ENCODE measurements around the gene TRIM28.
"Not testable (repeated sequence)": the region's sequence is repeated elsewhere in the genome, so short reads cannot be mapped to it uniquely, and the experiment has no call there.

TRIM28 gene

GRCh38 chr19:58543826-58544590, at the start of gene TRIM28:
TSS of gene TRIM28 (plus strand) at chr19:58544064. CDS start at chr19:58544758, 694 bp downstream.
- DNase-seq = no peak

GRCh38 chr19:58497634-58498170, 46.2 kb upstream of the TRIM28 start:
- DNase-seq = no peak

DNA sequence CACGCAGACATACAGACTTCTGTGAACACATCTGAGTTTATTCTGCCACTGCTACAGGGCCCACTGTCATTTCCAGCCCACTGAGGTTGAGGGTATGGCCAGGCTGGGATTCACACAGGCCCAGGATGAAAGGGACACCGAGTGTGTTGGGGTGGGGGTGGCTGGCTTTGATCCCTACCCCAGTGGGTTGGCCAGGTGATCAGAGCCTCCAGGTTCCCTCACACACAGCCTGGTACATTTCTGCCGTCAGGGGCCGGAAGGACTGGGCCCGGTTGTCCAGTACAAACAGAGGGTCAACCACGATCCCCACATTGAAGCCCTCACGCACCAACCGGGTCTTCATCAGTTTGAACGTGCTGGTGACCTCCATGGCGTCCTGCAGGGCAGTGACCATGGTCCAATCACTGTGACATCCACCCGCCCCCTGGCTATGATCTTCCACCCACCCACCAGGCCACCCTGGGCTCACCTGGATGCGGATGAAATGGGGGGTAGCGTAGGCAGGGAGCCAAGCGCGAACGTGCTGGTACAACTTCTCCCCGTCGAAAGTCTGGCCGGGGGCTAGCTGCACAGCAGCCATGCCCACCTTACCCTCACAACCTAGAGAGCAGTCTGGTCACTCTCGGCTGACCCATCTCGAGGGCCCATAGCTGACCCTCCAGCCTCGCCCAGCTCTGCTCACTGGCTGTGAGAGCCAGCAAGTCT, 45.4 kb upstream of the TRIM28 start:
- no peak for DNase-seq

DNA sequence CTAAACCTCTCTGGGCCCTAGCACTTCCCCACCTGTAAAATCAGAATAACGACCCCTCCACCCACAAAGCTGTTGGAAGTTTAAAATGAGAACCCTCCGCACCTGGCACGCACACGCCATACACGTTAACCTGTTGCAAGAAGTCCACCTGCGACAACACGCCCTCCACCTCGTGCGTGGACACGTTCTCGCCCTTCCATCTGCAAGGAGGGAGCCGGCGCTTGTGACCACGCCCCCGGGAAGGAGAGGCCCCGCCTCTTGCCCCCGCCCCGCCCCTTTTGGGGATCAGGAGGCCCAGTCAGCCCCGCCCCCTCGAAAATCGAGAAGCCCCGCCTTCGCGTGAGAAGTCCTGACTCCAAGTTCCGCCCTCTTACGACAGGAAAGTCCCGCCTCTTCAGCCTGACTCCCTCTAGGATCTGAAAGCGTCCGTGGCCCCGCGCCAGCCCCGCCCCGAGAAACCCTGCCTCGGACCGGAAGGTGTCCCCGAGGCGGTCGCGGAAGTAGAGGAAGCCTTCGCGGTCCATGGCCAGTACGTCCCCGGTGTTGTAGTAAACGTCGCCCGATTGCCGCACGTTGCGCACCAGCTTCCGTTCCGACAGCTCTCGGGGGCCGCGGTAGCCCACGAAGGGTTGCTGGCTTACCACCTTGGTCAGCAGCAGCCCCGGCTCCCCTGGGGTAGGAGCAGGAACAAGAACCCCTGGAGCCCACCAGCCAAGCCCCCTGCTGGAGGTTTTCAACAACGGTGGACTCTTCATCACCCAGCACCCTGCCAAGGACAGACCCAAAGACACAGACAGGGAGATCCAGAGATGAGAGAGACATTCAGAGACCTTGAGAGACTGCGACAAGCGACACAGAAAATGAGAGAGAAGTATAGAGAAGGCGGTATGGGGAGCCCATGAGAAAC, 44.6 kb upstream of the TRIM28 start:
- peak; percentile 99 for DNase-seq

DNA sequence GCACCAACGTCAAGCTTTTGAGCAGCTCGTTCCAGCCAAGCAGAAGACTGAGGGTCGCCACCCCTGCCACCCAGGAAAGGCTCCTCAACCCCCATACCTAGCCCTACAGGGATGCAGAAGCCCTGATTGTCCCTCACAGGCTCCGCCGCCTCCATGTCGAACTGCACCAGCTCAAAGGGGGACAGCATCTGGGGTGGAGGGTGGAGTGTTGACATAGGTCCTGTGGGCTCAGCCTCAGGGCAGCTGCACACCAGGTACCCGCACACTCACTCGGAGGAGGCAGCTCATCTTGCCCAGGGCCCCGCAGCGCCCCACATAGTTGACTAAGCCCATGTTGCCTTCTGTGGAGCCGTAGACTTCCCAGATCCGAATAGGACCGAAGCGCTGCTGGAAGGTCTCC, 43.6 kb upstream of the TRIM28 start:
- no peak for DNase-seq

DNA sequence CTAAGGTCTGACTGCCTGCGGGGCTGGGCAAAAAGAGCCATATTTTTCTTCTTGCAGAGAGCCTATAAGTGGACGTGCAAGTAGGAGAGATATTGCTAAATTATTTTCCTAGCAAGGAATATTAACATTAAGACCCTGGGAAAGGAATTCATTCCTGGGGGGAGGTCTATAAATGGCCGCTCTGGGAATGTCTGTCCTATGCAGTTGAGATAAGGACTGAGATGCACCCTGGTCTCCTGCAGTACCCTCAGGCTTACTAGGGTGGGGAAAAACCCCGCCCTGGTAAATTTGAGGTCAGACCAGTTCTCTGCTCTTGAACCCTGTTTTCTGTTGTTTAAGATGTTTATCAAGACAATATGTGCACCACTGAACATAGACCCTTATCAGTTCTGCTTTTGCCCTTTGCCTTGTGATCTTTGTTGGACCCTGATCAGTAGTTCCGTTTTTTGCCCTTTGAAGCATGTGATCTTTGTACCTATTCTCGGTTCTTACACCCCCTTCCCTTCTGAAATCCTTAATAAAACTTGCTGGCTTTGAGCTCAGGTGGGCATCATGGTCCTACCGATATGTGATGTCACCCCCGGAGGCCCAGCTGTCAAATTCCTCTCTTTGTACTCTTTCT, 36.2 kb upstream of the TRIM28 start:
- DNase-seq = not testable (repeated sequence)

DNA sequence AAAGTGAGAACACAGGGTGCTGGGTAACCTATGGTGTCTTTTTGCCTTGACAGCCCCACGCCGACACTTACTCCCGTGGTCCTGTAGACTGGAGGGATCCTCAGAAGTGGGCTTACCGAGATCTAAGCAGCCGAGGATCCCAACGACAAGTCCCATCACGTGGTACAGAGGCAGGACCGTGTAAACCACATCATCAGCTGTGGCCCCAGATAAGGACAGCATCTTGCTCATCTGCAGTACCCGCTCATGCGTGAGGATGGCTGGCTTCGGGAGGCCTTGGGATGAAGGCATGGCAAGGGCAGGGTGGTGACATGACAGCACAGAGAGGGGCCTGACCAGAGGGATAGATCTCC, 34.2 kb upstream of the TRIM28 start:
- DNase-seq = no peak

- DNase-seq = no peak
Measured at GRCh38 chr19:58510084-58510862, 33.6 kb upstream of the TRIM28 start.

- DNase-seq = no peak
Measured at GRCh38 chr19:58511353-58512208, 32.3 kb upstream of the TRIM28 start, which contains the start of gene SLC27A5. TSS of gene SLC27A5 (minus strand) at chr19:58511992. CDS start at chr19:58511955, 37 bp downstream.

DNA sequence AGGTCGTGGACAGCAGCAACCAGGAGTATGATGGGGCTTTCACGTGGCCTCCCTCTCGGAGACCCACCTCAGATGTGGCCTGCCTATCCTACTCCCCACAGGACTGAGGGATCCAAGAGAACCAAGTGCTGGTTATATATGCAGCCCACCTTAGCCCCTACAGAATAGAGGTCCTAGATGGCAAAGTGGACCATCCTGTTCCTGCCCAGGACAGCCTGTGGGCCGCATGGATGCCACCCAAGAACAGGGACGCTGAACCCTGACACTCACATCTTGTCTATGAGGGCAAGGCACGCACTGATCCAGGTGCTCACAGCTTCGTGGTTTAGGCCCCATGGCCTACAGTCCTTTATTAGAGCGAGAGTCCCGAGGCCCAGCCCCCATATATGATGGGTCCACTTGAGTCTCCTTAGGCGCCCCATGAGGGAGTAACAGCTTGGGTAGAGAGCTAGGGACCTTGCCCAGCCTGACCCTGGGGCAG, 30.6 kb upstream of the TRIM28 start:
- DNase-seq = no peak

DNA sequence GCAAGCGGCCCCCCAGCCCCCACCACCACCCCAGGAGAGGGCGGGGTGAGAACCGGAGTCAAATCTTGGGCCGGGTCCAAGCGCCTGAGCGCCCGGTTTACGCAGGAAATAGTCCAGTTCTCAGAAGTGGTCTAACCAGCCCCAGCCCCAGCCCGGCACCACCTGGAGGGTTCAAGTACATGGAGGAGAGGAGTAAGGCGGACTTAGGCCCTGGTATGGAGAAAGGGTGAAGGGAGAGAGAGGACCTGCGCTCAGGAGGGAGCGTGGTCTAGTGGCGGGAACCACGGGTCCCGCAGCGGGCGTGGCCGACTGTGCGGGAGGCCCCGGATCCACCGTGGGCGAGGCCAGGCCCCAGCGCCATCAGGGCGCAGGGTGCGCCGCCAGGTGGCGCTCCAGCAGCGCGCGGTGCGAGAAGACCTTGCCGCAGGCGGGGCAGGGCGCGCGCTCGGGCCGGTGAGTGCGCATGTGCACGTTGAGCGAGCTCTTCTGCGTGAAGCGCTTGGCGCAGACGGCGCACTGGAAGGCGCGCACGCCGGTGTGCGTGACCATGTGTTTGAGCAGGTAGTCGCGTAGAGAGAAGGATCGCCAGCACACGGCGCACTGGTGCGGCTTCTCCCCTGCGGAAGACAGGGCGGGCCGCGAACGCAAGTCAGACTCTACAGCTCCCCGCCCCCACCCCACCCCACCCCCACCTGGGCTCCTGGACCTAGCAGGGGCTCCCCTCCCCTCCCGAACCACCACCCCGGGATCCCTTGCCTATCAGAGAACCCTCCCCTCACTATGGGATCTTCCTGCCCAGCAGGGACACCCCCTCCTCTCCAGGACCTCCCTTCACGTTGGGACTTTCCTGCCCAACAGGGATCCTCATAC, 29.9 kb upstream of the TRIM28 start:
- peak; percentile 87 to 92 for DNase-seq

DNA sequence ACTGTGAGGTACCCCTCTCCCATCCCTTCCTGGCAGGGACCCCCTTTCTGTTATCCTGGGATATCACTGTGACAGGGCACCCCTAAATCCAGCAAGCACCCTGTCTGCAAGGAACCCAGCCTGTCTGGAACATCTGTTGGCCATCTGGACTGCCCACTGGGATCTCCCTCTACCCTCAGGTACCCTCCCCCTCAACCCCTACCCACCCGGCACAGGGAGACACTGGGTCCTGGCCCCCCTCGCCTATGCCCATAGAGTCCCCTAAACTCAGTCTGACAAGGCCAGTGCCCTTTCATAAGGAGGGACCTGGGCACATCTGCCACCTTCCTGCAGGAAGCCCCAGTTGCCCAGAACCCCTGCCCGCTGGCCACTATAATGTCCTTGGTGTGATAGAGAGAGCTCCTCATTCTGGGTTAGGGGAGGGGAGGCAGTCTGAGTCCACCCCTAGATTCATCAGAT, 29.3 kb upstream of the TRIM28 start:
- no peak for DNase-seq

DNA sequence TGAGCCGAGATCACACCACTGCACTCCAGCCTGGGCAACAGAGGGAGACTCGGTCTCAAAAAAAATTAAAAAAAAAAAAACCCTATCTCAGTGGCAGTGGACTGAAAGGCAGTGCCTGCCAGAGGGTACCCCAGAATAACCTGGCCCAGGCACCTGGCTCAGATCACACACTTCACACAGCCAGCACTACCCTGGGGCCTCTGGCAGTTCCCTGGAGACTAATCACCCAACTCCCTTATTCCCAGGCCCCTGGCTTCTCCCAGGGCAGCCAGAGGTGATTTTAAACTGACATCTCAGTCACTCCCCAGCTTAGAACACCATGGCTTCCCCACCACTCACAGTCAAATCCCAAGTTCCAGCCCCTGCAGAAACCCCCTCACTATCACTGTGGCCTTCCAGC, 28.6 kb upstream of the TRIM28 start:
- no peak for DNase-seq

DNA sequence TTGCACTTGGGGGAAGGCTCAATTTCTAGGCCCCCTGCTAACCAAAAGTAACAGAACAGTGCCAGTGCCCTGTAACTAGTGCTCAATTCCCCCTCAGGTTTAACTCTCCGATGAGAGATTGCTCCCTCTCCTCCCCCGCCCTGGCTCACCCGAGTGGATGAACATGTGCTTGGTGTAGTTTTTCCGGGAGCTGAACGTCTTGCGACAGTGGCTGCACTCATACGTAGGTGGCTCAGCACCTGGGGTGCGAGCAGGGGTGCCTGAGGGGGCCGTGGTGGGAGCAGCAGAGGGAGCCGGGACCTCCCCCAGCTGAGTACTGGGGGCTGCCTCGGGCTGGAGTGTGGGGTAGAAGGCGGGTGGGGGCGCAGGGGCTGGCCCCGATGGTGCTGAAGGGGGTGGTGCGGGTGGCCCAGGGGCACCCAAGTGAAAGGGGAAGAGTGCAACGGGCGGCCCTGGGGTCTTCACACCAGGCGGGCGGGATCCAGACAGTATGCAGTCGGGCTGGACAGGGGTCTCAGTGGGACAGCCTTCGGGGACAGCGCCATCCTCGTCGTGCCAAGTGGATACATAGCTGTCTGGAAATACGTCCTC, 27.5 kb upstream of the TRIM28 start:
- DNase-seq = no peak

GRCh38 chr19:58516964-58517833, 26.7 kb upstream of the TRIM28 start:
- DNase-seq = no peak

- DNase-seq = no peak
Measured at GRCh38 chr19:58518256-58519086, 25.4 kb upstream of the TRIM28 start.

DNA sequence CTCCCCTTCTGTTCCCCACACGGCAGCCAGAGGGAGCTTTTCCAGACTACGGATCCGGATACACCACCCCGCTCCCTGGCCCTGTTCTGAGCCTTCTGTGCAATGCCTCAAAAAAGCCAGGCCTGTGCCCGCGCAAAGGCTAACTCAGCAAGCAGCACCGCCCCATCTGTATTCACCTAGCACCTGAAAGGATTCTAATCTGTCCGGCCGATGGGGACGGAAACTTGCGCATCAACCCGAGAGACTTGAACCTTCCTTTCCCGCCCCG, 24.8 kb upstream of the TRIM28 start:
- peak; percentile 63 to 69 for DNase-seq
